Calu3 (cell line): ENCODE data around the gene CDKN2AIPNL. TPM values are rescaled to one million over a fixed set of nuclear protein-coding genes. Genes with fewer than 3 reads are reported as not detected.

Experiments
- BruUV-seq: library from RNA; stranded (reverse); fragments of 400-500 nt; replicated peaks from 2 replicates; lab custom pipeline; 2021; lab: Mats Ljungman, UMichigan
- CTCF ChIA-PET: fragments of 300-600 bp; sonication (Branson Sonifier 250); formaldehyde crosslinking; loops from one replicate; lab custom pipeline; 2022; ENCODE audit warnings: antibody characterized with exemption; lab: Charles Lee
- DNase-seq: peaks from one replicate; pipeline ENCODE4 v3.0.0; 2022
- H3K27ac Mint-ChIP-seq: one replicate; pipeline ENCODE4 v1.8.0; 2022; ENCODE audit warnings: mixed read lengths; ENCODE audit not compliant: unreplicated experiment
- H3K27me3 Mint-ChIP-seq: one replicate; pipeline ENCODE4 v1.8.0; 2022; ENCODE audit warnings: mixed read lengths; ENCODE audit not compliant: unreplicated experiment
- H3K36me3 Mint-ChIP-seq: one replicate; pipeline ENCODE4 v1.8.0; 2022; ENCODE audit warnings: mild to moderate bottlenecking, moderate library complexity, mixed read lengths; ENCODE audit not compliant: insufficient read depth, unreplicated experiment
- H3K4me1 Mint-ChIP-seq: one replicate; pipeline ENCODE4 v1.8.0; 2022; ENCODE audit warnings: mild to moderate bottlenecking, low read depth, mixed read lengths; ENCODE audit not compliant: unreplicated experiment
- H3K4me3 Mint-ChIP-seq: one replicate; pipeline ENCODE4 v1.8.0; 2022; ENCODE audit warnings: mild to moderate bottlenecking, low read depth, moderate library complexity, mixed read lengths; ENCODE audit not compliant: unreplicated experiment
- H3K9me3 Mint-ChIP-seq: one replicate; pipeline ENCODE4 v1.8.0; 2022; ENCODE audit warnings: low read depth, mixed read lengths; ENCODE audit not compliant: unreplicated experiment
- intact Hi-C: fragments of 100-400 bp; cut with micrococcal nuclease; formaldehyde crosslinking; loops from one replicate; pipeline ENCODE4 v1.10.0; 2022; ENCODE audit not compliant: unreplicated experiment
- total RNA-seq: library from RNA; stranded (reverse); gene quantifications from 2 replicates; pipeline ENCODE4 v1.2.3, GENCODE V29; 2022
- TF ChIP-seq, protein P1 (sequence below): fragments of 200-600 bp; IDR thresholded peaks from one replicate; pipeline ENCODE4 v1.8.0; 2022; ENCODE audit warnings: antibody characterized with exemption; ENCODE audit not compliant: unreplicated experiment

CDKN2AIPNL gene
- total RNA-seq, 1 experiment from 2014 or later, result 51.6 TPM

DNA sequence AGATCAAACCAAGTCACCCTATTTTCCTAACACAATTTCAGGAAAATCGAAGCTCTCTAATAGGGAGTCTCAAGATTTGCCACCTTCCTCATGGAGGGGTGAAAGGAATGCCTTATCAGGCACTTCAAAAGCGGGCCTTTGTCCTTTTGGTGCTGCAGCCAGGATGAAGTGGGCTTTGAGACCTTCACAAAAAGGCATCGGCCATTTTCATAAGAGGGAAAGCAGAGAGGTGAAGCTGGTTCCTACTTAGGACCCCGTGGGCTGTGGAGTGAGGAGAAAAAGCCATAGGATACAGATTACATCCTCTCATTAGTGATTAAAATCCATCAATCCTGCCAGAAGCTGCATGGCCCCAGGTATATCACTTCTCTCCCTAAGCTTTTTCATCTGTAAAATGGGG is 859 bp downstream of the CDKN2AIPNL start:
- Mint-ChIP-seq H3K36me3 (peaks cover 19% of the 10 kb centered on the region), H3K4me3 (peak overlapping the region; percentile 99), H3K27me3 (no peaks in the 10 kb centered on the region), H3K9me3 (no peaks in the 10 kb centered on the region), H3K4me1 (peaks cover 39% of the 10 kb centered on the region), H3K27ac (peak overlapping the region; percentile 31)
- no TSS peak for BruUV-seq
- CTCF ChIA-PET, result interaction anchor here (0.8 to 2.6 kb wide), 12 partner anchors 19 to 176 kb away, joined by 3 to 16 read pairs (median 3); partner anchors contain the start of gene JADE2
- intact Hi-C loops, result no loop called here
- TF ChIP-seq, protein P1, sequence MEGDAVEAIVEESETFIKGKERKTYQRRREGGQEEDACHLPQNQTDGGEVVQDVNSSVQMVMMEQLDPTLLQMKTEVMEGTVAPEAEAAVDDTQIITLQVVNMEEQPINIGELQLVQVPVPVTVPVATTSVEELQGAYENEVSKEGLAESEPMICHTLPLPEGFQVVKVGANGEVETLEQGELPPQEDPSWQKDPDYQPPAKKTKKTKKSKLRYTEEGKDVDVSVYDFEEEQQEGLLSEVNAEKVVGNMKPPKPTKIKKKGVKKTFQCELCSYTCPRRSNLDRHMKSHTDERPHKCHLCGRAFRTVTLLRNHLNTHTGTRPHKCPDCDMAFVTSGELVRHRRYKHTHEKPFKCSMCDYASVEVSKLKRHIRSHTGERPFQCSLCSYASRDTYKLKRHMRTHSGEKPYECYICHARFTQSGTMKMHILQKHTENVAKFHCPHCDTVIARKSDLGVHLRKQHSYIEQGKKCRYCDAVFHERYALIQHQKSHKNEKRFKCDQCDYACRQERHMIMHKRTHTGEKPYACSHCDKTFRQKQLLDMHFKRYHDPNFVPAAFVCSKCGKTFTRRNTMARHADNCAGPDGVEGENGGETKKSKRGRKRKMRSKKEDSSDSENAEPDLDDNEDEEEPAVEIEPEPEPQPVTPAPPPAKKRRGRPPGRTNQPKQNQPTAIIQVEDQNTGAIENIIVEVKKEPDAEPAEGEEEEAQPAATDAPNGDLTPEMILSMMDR, result no peak
- DNase-seq, result no peak

DNA sequence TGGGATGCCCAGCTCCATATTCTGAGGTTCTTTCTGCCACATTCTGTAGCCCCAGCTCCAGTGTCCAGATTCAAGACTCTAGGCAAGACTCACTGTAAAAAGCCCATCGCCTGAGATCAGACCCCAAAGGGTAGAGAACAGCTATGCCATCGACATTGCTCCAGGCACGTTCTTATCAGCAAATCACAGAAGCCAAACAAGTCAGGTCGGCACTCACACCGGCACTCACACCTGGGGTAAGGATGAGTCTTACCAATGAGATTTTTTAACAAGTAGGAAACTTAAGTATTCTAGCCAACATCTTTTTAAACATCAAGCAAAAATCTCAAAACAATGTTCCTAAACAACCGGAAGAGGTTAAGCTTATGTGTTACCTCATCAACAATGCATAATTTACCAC is 2.4 kb downstream of the CDKN2AIPNL start:
- intact Hi-C loops, result no loop called here
- no peak for DNase-seq
- Mint-ChIP-seq H3K4me1 (peaks cover 37% of the 10 kb centered on the region), H3K36me3 (peaks cover 33% of the 10 kb centered on the region), H3K27me3 (no peaks in the 10 kb centered on the region), H3K27ac (no peak overlapping the region), H3K9me3 (no peaks in the 10 kb centered on the region), H3K4me3 (no peak overlapping the region)
- CTCF ChIA-PET, result interaction anchor here (1.5 kb wide), 1 partner anchor 57 kb away, joined by 3 read pairs; no protein-coding TSS in a partner anchor
- BruUV-seq, result no TSS peak
- TF ChIP-seq, protein P1, result no peak

DNA sequence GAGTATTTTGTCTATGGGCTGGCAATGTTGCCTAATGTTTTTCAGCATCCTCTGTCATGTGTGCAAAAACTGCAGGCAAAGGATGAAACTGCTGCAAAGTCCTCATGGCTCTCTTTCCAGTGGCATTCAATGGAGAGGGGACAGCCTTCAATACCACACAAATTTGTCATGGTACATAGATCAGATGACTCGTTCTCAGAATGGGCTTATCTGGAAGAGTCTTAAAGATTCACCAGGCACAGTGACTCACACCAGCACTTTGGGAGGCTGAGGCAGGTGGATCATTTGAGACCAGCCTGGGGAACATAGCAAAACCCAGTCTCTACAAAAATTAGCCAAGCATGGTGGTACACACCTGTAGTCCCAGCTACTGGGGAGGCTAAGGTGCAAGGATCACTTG is 5.3 kb downstream of the CDKN2AIPNL start:
- peaks cover 34% of the 10 kb centered on the region for H3K36me3 Mint-ChIP-seq
- TF ChIP-seq, protein P1, result no peak

DNA sequence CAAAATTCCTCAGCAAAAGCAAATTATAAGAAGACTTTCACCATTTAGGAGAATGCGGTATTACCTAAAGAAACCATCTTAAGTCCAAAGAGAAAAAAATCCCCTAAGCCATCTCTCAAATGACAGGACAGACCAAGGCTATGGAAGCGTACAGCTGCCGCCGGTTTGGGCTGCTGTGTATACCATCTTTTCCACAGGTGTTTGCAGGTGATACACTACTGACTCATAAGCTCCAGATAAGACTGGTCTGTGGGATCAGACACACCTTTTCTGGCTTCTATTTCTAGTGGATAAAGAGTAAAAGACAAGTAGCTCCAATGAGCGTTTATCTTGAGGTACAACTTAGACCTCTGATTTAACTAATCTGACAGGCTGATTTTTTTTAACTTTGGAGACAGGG is 7.7 kb downstream of the CDKN2AIPNL start:
- Mint-ChIP-seq H3K27ac (no peak overlapping the region), H3K36me3 (peaks cover 28% of the 10 kb centered on the region), H3K4me1 (peaks cover 9% of the 10 kb centered on the region), H3K9me3 (no peaks in the 10 kb centered on the region), H3K27me3 (no peaks in the 10 kb centered on the region), H3K4me3 (no peak overlapping the region)
- CTCF ChIA-PET, result no interaction called here
- intact Hi-C loops, result no loop called here
- TF ChIP-seq, protein P1, result no peak
- no TSS peak for BruUV-seq
- DNase-seq, result no peak

More for the DNA sequence above, 5.3 kb downstream of the CDKN2AIPNL start:
- BruUV-seq, result no TSS peak
- Mint-ChIP-seq H3K27ac (no peak overlapping the region), H3K27me3 (no peaks in the 10 kb centered on the region), H3K4me3 (no peak overlapping the region), H3K9me3 (no peaks in the 10 kb centered on the region), H3K4me1 (peaks cover 32% of the 10 kb centered on the region)
- DNase-seq, result no peak
- CTCF ChIA-PET, result interaction anchor here (0.7 to 1.3 kb wide), 2 partner anchors 121 to 181 kb away, joined by 3 to 5 read pairs; no protein-coding TSS in a partner anchor
- intact Hi-C loops, result no loop called here
